GM12891 (cell line): Measurements from ENCODE around the gene FANCG.

Source experiments
- PAX5 ChIP-seq: IDR thresholded peaks from 2 replicates; pipeline ENCODE4 v1.6.1; 2011; ENCODE audit warnings: low read length, moderate library complexity, mild to moderate bottlenecking; ENCODE audit not compliant: insufficient read depth, severe bottlenecking
- POLR2A ChIP-seq: IDR thresholded peaks from 2 replicates; pipeline ENCODE4 v1.6.1; 2011; ENCODE audit warnings: low read depth, low read length, control low read depth
- POLR2AphosphoS5 ChIP-seq: IDR thresholded peaks from 2 replicates; pipeline ENCODE4 v1.6.1; 2011; ENCODE audit warnings: low read depth, low read length, control low read depth
- POU2F2 ChIP-seq: IDR thresholded peaks from 2 replicates; pipeline ENCODE4 v1.6.1; 2011; ENCODE audit warnings: low read depth, mild to moderate bottlenecking, control low read depth, low read length, moderate library complexity
- SPI1 ChIP-seq: IDR thresholded peaks from 2 replicates; pipeline ENCODE4 v1.6.1; 2011; ENCODE audit warnings: low read depth, low read length, control low read depth
- TAF1 ChIP-seq: IDR thresholded peaks from 2 replicates; pipeline ENCODE4 v1.6.1; 2011; ENCODE audit warnings: low read depth, low read length, control low read depth

DNA sequence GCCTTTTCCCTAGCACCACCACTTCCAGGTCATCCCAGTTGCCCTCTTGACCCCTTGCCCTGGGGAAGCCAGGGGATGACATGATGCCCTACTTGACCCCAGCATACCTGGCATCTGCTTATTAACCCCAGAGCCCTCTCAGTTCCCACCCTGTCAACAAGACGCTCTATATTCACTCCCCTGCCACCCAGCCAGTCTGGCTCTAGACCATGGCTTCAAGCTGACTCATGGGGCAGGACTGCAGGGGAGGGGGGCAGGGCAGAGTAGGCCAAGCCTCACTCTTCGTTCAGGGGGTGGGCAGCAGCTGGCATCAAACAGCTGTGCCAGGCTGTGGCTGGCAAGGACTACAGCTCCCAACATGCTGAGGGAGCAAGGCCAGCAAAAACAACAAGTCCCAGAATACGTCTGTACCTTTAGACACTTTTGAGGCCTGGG lies 30.6 kb upstream of the FANCG start:
- TF ChIP-seq POLR2A, result no peak
- TF ChIP-seq POLR2AphosphoS5, result no peak
- no peak for TF ChIP-seq TAF1
- no peak for TF ChIP-seq POU2F2
- TF ChIP-seq SPI1, result no peak
- TF ChIP-seq PAX5, result no peak
